ENCODE measurements around the gene KDM1B. TPM values are rescaled to one million over a fixed set of nuclear protein-coding genes. Genes with fewer than 3 reads are reported as not detected.
A peak's percentile ranks its signal among the peaks of the same experiment; 100 is the strongest.

Gene KDM1B
- total and polyA plus RNA-seq, 9 of the 15 experiments (the other 6 are each of a cell fraction or from before 2014, with no cell fraction given): 1.4 to 58.9 (median 36.3) TPM

DNA sequence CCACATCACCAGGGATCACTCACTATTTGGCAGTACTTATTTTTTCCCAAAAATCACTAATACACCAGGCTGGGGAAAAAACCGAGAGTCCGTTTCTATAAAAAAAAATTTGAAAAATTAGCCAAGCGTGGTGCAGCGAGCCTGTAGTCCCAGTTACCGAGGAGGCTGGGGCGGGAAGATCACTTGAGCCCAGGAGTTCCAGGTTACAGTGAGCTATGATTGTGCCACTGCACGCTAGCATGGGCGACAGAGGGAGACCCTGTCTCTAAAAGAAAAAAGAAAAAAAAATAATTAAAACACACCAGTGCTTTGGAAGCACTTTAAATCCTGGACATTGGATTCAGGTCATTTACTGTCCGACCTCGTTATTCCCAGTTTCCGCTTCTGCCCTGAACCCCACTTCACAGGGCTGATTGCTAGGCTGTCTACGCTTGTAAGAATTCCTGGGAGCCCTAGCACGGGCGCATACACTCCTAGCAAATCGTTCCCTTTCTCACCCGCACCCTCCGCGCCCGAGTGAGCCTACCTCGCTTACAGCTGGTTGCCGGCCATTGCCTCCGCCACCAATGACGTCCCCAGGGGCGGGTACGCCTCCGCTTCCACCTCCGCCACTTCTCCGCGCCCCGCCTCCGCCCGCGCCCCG lies 594 bp upstream of the KDM1B start, which contains the start of gene TPMT (continued):
- TF ChIP-seq ELF4 (CRISPR knock-in tag; IDR thresholded peaks at IDR 0.05): 0 out of 2 replicates have a peak, but pooled peaks have one; percentile 8
- TF ChIP-seq ZNF253 (CRISPR knock-in tag; conservative IDR thresholded peaks at IDR 0.05): no peak
- TF ChIP-seq ZNF23 (CRISPR knock-in tag; IDR thresholded peaks at IDR 0.05): no peak
- peak; percentile 53 to 95 (median 91) for TF ChIP-seq YY1 (IDR thresholded peaks at IDR 0.05; ENCODE audit: borderline replicate concordance in 1 of 3, control insufficient read depth in 1 of 3, extremely low read depth in 1 of 3, insufficient read depth in 3 of 3, insufficient read length in 1 of 3, insufficient replicate concordance in 2 of 3, low read depth in 1 of 3, low read length in 2 of 3)
- TF ChIP-seq MCM7 (IDR thresholded peaks at IDR 0.05): no peak
- no peak for TF ChIP-seq ELK1 (CRISPR knock-in tag; IDR thresholded peaks at IDR 0.05)
- no peak for TF ChIP-seq ATF4 (CRISPR knock-in tag; IDR thresholded peaks at IDR 0.05)
- TF ChIP-seq KHSRP (IDR thresholded peaks at IDR 0.05): 0 out of 2 replicates have a peak, but pooled peaks have one; percentile 29
- TF ChIP-seq TAF1 (IDR thresholded peaks at IDR 0.05; ENCODE audit: control insufficient read depth, extremely low read depth, insufficient read depth, low read length, severe bottlenecking): peak; percentile 68
- no peak for TF ChIP-seq HMG20A (CRISPR knock-in tag; conservative IDR thresholded peaks at IDR 0.05)
- peak; percentile 39; the same call in 1 of the 2 replicates for TF ChIP-seq ZBTB17 (CRISPR knock-in tag; IDR thresholded peaks at IDR 0.05)
- TF ChIP-seq, protein P1, sequence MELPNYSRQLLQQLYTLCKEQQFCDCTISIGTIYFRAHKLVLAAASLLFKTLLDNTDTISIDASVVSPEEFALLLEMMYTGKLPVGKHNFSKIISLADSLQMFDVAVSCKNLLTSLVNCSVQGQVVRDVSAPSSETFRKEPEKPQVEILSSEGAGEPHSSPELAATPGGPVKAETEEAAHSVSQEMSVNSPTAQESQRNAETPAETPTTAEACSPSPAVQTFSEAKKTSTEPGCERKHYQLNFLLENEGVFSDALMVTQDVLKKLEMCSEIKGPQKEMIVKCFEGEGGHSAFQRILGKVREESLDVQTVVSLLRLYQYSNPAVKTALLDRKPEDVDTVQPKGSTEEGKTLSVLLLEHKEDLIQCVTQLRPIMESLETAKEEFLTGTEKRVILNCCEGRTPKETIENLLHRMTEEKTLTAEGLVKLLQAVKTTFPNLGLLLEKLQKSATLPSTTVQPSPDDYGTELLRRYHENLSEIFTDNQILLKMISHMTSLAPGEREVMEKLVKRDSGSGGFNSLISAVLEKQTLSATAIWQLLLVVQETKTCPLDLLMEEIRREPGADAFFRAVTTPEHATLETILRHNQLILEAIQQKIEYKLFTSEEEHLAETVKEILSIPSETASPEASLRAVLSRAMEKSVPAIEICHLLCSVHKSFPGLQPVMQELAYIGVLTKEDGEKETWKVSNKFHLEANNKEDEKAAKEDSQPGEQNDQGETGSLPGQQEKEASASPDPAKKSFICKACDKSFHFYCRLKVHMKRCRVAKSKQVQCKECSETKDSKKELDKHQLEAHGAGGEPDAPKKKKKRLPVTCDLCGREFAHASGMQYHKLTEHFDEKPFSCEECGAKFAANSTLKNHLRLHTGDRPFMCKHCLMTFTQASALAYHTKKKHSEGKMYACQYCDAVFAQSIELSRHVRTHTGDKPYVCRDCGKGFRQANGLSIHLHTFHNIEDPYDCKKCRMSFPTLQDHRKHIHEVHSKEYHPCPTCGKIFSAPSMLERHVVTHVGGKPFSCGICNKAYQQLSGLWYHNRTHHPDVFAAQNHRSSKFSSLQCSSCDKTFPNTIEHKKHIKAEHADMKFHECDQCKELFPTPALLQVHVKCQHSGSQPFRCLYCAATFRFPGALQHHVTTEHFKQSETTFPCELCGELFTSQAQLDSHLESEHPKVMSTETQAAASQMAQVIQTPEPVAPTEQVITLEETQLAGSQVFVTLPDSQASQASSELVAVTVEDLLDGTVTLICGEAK (IDR thresholded peaks at IDR 0.05): peak; percentile 61
- TF ChIP-seq, protein P1 (CRISPR knock-in tag; IDR thresholded peaks at IDR 0.05): no peak
- TF ChIP-seq HIVEP1 (CRISPR knock-in tag; IDR thresholded peaks at IDR 0.05): no peak
- TF ChIP-seq, protein P2, sequence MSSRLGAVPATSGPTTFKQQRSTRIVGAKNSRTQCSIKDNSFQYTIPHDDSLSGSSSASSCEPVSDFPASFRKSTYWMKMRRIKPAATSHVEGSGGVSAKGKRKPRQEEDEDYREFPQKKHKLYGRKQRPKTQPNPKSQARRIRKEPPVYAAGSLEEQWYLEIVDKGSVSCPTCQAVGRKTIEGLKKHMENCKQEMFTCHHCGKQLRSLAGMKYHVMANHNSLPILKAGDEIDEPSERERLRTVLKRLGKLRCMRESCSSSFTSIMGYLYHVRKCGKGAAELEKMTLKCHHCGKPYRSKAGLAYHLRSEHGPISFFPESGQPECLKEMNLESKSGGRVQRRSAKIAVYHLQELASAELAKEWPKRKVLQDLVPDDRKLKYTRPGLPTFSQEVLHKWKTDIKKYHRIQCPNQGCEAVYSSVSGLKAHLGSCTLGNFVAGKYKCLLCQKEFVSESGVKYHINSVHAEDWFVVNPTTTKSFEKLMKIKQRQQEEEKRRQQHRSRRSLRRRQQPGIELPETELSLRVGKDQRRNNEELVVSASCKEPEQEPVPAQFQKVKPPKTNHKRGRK (tag; IDR thresholded peaks at IDR 0.05): no peak

Measured in K562 (cell line).